HCT116 (cell line): Measurements from ENCODE around the gene MEGF6. TPM values are rescaled to one million over a fixed set of nuclear protein-coding genes. Genes with fewer than 3 reads are reported as not detected.

Experiments used
- ATAC-seq: fragments of 200-7000 bp; cut with Tn5 transposase; 2 replicates; pipeline ENCODE4 v1.9.1; 2020; ENCODE audit warnings: mild to moderate bottlenecking, moderate library complexity
- BruUV-seq: library from RNA; stranded (reverse); fragments of 400-500 nt; replicated peaks from 2 replicates; lab custom pipeline; 2021; lab: Mats Ljungman, UMichigan
- CTCF ChIA-PET: fragments of 300-600 bp; sonication (Branson Sonifier 250); formaldehyde crosslinking; loops from one replicate; lab custom pipeline; 2021; ENCODE audit warnings: antibody characterized with exemption; lab: Charles Lee
- POLR2A ChIA-PET: fragments of 300-600, 350-600 bp; sonication (Branson Sonifier 250); formaldehyde crosslinking; loops from one replicate; lab custom pipeline; 2021; ENCODE audit warnings: antibody characterized with exemption; lab: Charles Lee
- RAD21 ChIA-PET, 2 experiments: fragments of 300-600 bp; sonication (Branson Sonifier 250); formaldehyde crosslinking; loops; one replicate each; lab custom pipeline; 2023; ENCODE audit warnings: low total read pairs in 2 of 2; ENCODE audit not compliant: uncharacterized antibody in 2 of 2, unreplicated experiment in 2 of 2, low non-redundant PET in 1 of 2; lab: Charles Lee
- DNase-seq: peaks from one replicate; pipeline ENCODE4 v3.0.0-alpha.2; 2010; ENCODE audit warnings: low read depth, low spot score
- H2AFZ ChIP-seq: fragments of 200-600 bp; shearing (Covaris generic), sonication (generic); 2 replicates; pipeline ENCODE4 v1.6.1; 2017; ENCODE audit warnings: low read depth, mixed run types, mixed read lengths, antibody characterized with exemption, low read length; ENCODE audit not compliant: poor library complexity, severe bottlenecking
- H3K27ac ChIP-seq: 2 replicates; pipeline ENCODE4 v1.5.1; 2012; ENCODE audit warnings: low read depth, low read length
- H3K27me3 ChIP-seq: fragments of 200-600 bp; sonication (generic); 2 replicates; pipeline ENCODE4 v1.6.1; 2016; ENCODE audit warnings: mixed run types, low read length, mixed read lengths; ENCODE audit not compliant: insufficient read depth
- H3K36me3 ChIP-seq, 2 experiments: fragments of 200-500 bp in 1 of 2; fragments of 200-600 bp in 1 of 2; sonication (Bioruptor generic) in 1 of 2; sonication (generic) in 1 of 2; 2 replicates each; pipeline versions ENCODE4 v1.5.1 to v1.6.1; 2014 to 2016; ENCODE audit warnings: low read length in 2 of 2, inconsistent platforms in 1 of 2, mixed read lengths in 1 of 2, mixed run types in 1 of 2; ENCODE audit not compliant: insufficient read depth in 2 of 2, control insufficient read depth in 1 of 2
- H3K4me1 ChIP-seq, 2 experiments: fragments of 200-600 bp in 1 of 2; sonication (generic) in 1 of 2; 2 replicates each; pipeline versions ENCODE4 v1.5.1 to v1.6.1; 2012 to 2017; ENCODE audit warnings: low read length in 2 of 2, inconsistent platforms in 1 of 2, mild to moderate bottlenecking in 1 of 2, mixed read lengths in 1 of 2, mixed run types in 1 of 2, moderate library complexity in 1 of 2; ENCODE audit not compliant: insufficient read depth in 2 of 2, control insufficient read depth in 1 of 2
- H3K4me2 ChIP-seq: fragments of 200-600 bp; sonication (generic); 2 replicates; pipeline ENCODE4 v1.6.1; 2017; ENCODE audit warnings: mixed run types, low read length, mixed read lengths
- H3K4me3 ChIP-seq, 2 experiments: fragments of 200-600 bp in 1 of 2; sonication (generic) in 1 of 2; replicated peaks in 1 of 2; 2 replicates each; pipeline ENCODE4 v1.5.1; 2011 to 2016; ENCODE audit warnings: low read length in 2 of 2, control low read depth in 1 of 2, low read depth in 1 of 2, mild to moderate bottlenecking in 1 of 2, mixed read lengths in 1 of 2, mixed run types in 1 of 2
- H3K79me2 ChIP-seq: fragments of 200-600 bp; sonication (generic); 2 replicates; pipeline ENCODE4 v1.6.1; 2017; ENCODE audit warnings: mild to moderate bottlenecking, mixed run types, low read length, moderate library complexity, mixed read lengths; ENCODE audit not compliant: insufficient read depth
- H3K9ac ChIP-seq: fragments of 200-600 bp; sonication (generic); 2 replicates; pipeline ENCODE4 v1.6.1; 2016; ENCODE audit warnings: low read length, mixed read lengths
- H3K9me2 ChIP-seq: fragments of 200-600 bp; sonication (generic), shearing (Covaris generic); 2 replicates; pipeline ENCODE4 v1.6.1; 2017; ENCODE audit warnings: mixed run types, mild to moderate bottlenecking, moderate library complexity; ENCODE audit not compliant: insufficient read depth
- H3K9me3 ChIP-seq, 2 experiments: fragments of 200-500 bp in 1 of 2; fragments of 200-600 bp in 1 of 2; sonication (Bioruptor generic) in 1 of 2; sonication (generic) in 1 of 2; 2 replicates each; pipeline ENCODE4 v1.6.1; 2014 to 2017; ENCODE audit warnings: low read length in 2 of 2, mixed read lengths in 2 of 2, inconsistent platforms in 1 of 2, low read depth in 1 of 2, mild to moderate bottlenecking in 1 of 2, mixed run types in 1 of 2, moderate library complexity in 1 of 2; ENCODE audit not compliant: control insufficient read depth in 1 of 2, insufficient read depth in 1 of 2
- H4K20me1 ChIP-seq: fragments of 200-600 bp; sonication (generic), shearing (Covaris generic); 2 replicates; pipeline ENCODE4 v1.6.1; 2017; ENCODE audit warnings: mixed run types, mild to moderate bottlenecking, moderate library complexity; ENCODE audit not compliant: insufficient read depth
- ATF3 ChIP-seq: IDR thresholded peaks from 2 replicates; pipeline ENCODE4 v1.6.1; 2012
- CBX3 ChIP-seq: IDR thresholded peaks from 2 replicates; pipeline ENCODE4 v1.6.1; 2012; ENCODE audit warnings: low read depth
- ELF1 ChIP-seq: IDR thresholded peaks from 2 replicates; pipeline ENCODE4 v1.6.1; 2012; ENCODE audit warnings: low read depth, borderline replicate concordance
- EZH2 ChIP-seq: fragments of 200-600 bp; sonication (generic); IDR thresholded peaks from 2 replicates; pipeline ENCODE4 v1.6.1; 2017; ENCODE audit warnings: antibody characterized with exemption, mixed run types
- FOSL1 ChIP-seq: IDR thresholded peaks from 2 replicates; pipeline ENCODE4 v1.6.1; 2012; ENCODE audit warnings: low read depth
- MAX ChIP-seq: IDR thresholded peaks from 2 replicates; pipeline ENCODE4 v1.6.1; 2012
- POLR2A ChIP-seq: IDR thresholded peaks from 2 replicates; pipeline ENCODE4 v1.7.0; 2011; ENCODE audit warnings: borderline replicate concordance; ENCODE audit not compliant: insufficient read depth, insufficient read length; ENCODE audit errors: extremely low read depth
- POLR2AphosphoS5 ChIP-seq: IDR thresholded peaks from 2 replicates; pipeline ENCODE4 v1.6.1; 2011; ENCODE audit warnings: mild to moderate bottlenecking, low read depth, low read length, moderate library complexity
- RAD21 ChIP-seq: IDR thresholded peaks from 2 replicates; pipeline ENCODE4 v1.6.1; 2012; ENCODE audit warnings: low read depth, mild to moderate bottlenecking
- REST ChIP-seq: IDR thresholded peaks from 2 replicates; pipeline ENCODE4 v1.6.1; 2012; ENCODE audit warnings: low read depth
- SIN3A ChIP-seq: IDR thresholded peaks from 2 replicates; pipeline ENCODE4 v1.6.1; 2012; ENCODE audit warnings: low read depth
- SP1 ChIP-seq: IDR thresholded peaks from 2 replicates; pipeline ENCODE4 v1.6.1; 2012; ENCODE audit warnings: low read depth
- SRF ChIP-seq: IDR thresholded peaks from 2 replicates; pipeline ENCODE4 v1.6.1; 2012; ENCODE audit warnings: low read depth
- TCF7L2 ChIP-seq: IDR thresholded peaks from 2 replicates; pipeline ENCODE4 v1.7.0; 2011; ENCODE audit warnings: borderline replicate concordance, inconsistent platforms; ENCODE audit not compliant: insufficient read depth, insufficient read length; ENCODE audit errors: extremely low read depth
- YY1 ChIP-seq: IDR thresholded peaks from 2 replicates; pipeline ENCODE4 v1.6.1; 2011; ENCODE audit warnings: low read length, low read depth, moderate library complexity, mild to moderate bottlenecking; ENCODE audit not compliant: insufficient replicate concordance; ENCODE audit errors: extremely low read depth
- ZBTB33 ChIP-seq: IDR thresholded peaks from 2 replicates; pipeline ENCODE4 v1.6.1; 2011; ENCODE audit warnings: mild to moderate bottlenecking, low read length, moderate library complexity; ENCODE audit not compliant: insufficient replicate concordance; ENCODE audit errors: extremely low read depth
- ZFX ChIP-seq: fragments of 450-650 bp; IDR thresholded peaks from 2 replicates; pipeline ENCODE4 v1.6.1; 2017
- ZNF274 ChIP-seq: fragments of 200-500 bp; sonication (Bioruptor generic); IDR thresholded peaks from 2 replicates; pipeline ENCODE4 v1.6.1; 2014; ENCODE audit warnings: mild to moderate bottlenecking, low read depth, low read length, inconsistent platforms
- intact Hi-C: fragments of 100-400 bp; cut with micrococcal nuclease; formaldehyde crosslinking; loops from 2 replicates; pipeline ENCODE4 v1.10.0; 2022
- total RNA-seq: library from RNA; stranded (reverse); gene quantifications from one replicate; pipeline ENCODE4 v1.2.1, GENCODE V29; 2021; ENCODE audit not compliant: unreplicated experiment

The MEGF6 gene
- total RNA-seq, 1 experiment from 2014 or later = 47.6 TPM

DNA sequence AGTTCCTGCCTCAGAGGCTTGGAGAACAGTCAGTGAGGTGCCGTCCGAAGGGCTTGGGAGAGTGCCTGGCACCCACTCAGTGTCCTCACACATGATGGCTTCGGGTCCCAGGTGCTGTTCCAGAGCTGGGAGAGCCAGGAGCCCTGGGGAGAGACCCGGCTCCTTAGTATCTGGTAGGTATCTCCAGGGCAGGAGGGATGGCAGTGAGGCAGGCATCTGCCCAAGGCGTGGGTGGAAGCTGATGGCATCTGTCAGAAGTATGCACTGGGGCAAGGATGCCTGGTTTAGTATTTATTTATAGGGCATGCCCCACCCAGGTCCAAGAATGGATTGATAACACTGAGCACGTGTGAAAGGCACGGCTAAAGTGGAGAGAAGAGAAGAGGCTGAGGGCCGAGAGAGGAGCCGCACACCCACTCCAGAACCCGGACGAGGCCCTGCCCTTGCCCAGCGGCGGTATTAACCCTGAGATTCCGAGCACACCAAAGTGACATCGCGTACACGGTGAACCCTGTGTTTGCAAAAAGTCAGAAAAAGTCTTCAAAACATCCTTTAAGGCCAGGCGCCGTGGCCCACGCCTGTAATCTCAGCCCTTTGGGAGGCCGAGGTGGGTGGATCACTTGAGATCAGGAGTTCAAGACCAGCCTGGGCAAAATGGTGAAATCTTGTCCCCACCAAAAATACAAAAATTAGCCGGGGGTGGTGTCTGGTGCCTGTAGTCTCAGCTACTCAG lies 43.4 kb upstream of the MEGF6 start:
- POLR2A ChIA-PET = no interaction called here
- Histone ChIP-seq H3K79me2 (peaks cover 62% of the 10 kb centered on the region), H3K9ac (no peak overlapping the region), H2AFZ (no peak overlapping the region), H3K9me3 (no peaks in the 10 kb centered on the region), H4K20me1 (no peaks in the 10 kb centered on the region), H3K9me2 (no peaks in the 10 kb centered on the region), H3K36me3 (no peaks in the 10 kb centered on the region), H3K4me1 (peaks cover 14 to 23% of the 10 kb centered on the region in 2 experiments), H3K4me2 (no peak overlapping the region), H3K27me3 (no peaks in the 10 kb centered on the region), H3K27ac (no peak overlapping the region), H3K4me3 (no peak overlapping the region)
- RAD21 ChIA-PET = no interaction called here
- no peak for ATAC-seq
- intact Hi-C loops = no loop called here
- TF ChIP-seq ZFX (no peak), RAD21 (no peak), TCF7L2 (no peak), ZBTB33 (no peak), SRF (no peak), FOSL1 (no peak), MAX (no peak), REST (no peak), ELF1 (no peak), YY1 (no peak), ATF3 (no peak), CBX3 (no peak), SP1 (no peak), ZNF274 (no peak), EZH2 (no peak), SIN3A (no peak), POLR2A (no peak), POLR2AphosphoS5 (no peak)
- CTCF ChIA-PET = no interaction called here
- DNase-seq = no peak
- no TSS peak for BruUV-seq
